Testis (tissue), 2 donors: ENCODE results near the gene CAMK2D.

Experiments used
- CTCF ChIP-seq, 3 experiments: fragments of 450-650 bp in 2 of 3; fragments of 200-600 bp in 1 of 3; sonication (generic) in 1 of 3; IDR thresholded peaks; one replicate each; pipeline ENCODE4 v1.5.1; 2016 to 2019; ENCODE audit warnings: antibody characterized with exemption in 3 of 3, mild to moderate bottlenecking in 2 of 3, moderate library complexity in 1 of 3
- POLR2A ChIP-seq: fragments of 450-650 bp; IDR thresholded peaks from one replicate; pipeline ENCODE4 v1.6.1; 2017; ENCODE audit warnings: antibody characterized with exemption, mild to moderate bottlenecking, moderate library complexity

DNA sequence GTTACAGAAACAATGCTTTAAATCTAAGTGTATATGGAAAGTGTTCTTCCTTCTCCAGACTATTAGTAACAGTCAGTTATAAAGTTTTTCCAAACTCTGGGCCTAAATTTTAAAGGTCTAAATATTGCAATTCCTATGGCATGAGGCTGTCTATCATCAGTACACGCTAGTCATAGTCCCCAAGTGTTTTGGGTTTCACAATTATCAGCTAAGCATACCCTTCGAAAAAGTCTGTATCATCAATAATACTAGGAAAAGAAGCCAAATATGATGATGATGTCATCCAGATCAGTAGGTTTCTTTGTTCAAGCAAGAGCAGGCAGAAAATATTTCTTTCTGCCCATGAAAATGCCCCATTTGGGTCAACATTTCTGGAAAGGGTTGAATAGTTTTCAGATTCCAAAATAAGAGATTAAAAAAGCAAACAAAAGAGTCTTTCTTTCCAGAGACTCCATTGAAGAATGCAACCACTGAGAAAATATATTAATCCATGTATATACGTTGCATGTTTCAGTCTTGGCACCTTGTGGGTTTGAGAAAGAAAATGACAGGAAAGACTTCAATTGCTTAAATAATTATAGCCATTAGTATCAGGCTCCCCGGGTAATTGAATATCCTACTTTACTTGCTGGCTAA is 173.8 kb downstream of the CAMK2D start:
- TF ChIP-seq CTCF (IDR thresholded peaks at IDR 0.05), result no peak
- TF ChIP-seq POLR2A, result no peak
